MM.1S (cell line): ENCODE measurements around the gene AUH.

ENCODE experiments used
- DNase-seq: peaks from one replicate; pipeline ENCODE4 v3.0.0-alpha.2; 2015
- H2AFZ ChIP-seq: fragments of 300-600 bp; sonication (generic); 2 replicates; pipeline ENCODE4 v1.6.0; 2016; ENCODE audit warnings: antibody characterized with exemption, low read length
- H3F3A ChIP-seq: fragments of 300-600 bp; sonication (generic); 2 replicates; pipeline ENCODE4 v1.6.1; 2016; ENCODE audit warnings: mild to moderate bottlenecking, antibody characterized with exemption, low read length, moderate library complexity, mixed read lengths; ENCODE audit not compliant: insufficient read depth
- H3K27ac ChIP-seq: fragments of 300-600 bp; sonication (generic); 2 replicates; pipeline ENCODE4 v1.5.1; 2016; ENCODE audit warnings: mild to moderate bottlenecking, low read length
- H3K27me3 ChIP-seq: fragments of 300-600 bp; sonication (generic); replicated peaks from 2 replicates; pipeline ENCODE4 v1.6.0; 2016; ENCODE audit warnings: low read length; ENCODE audit not compliant: insufficient read depth
- H3K36me3 ChIP-seq: fragments of 300-600 bp; sonication (generic); replicated peaks from 2 replicates; pipeline ENCODE4 v1.6.1; 2016; ENCODE audit warnings: mild to moderate bottlenecking, low read length, mixed read lengths; ENCODE audit not compliant: insufficient read depth
- H3K4me1 ChIP-seq: fragments of 300-600 bp; sonication (generic); 2 replicates; pipeline ENCODE4 v1.6.1; 2016; ENCODE audit warnings: low read length, mixed read lengths
- H3K4me2 ChIP-seq: fragments of 300-600 bp; sonication (generic); 2 replicates; pipeline ENCODE4 v1.6.0; 2016; ENCODE audit warnings: low read depth, low read length
- H3K4me3 ChIP-seq: fragments of 300-600 bp; sonication (generic); 2 replicates; pipeline ENCODE4 v1.5.1; 2016; ENCODE audit warnings: low read length, mixed read lengths
- H3K79me2 ChIP-seq: fragments of 300-600 bp; sonication (generic); 2 replicates; pipeline ENCODE4 v1.6.1; 2016; ENCODE audit warnings: mixed run types, low read length, mixed read lengths
- H3K9ac ChIP-seq: fragments of 300-600 bp; sonication (generic); 2 replicates; pipeline ENCODE4 v1.6.1; 2016; ENCODE audit warnings: low read length, mixed read lengths
- H3K9me2 ChIP-seq: fragments of 300-600 bp; sonication (generic); replicated peaks from 2 replicates; pipeline ENCODE4 v1.6.1; 2016; ENCODE audit warnings: mild to moderate bottlenecking, low read length, mixed read lengths; ENCODE audit not compliant: insufficient read depth
- H3K9me3 ChIP-seq: fragments of 300-600 bp; sonication (generic); replicated peaks from 2 replicates; pipeline ENCODE4 v1.6.1; 2016; ENCODE audit warnings: mild to moderate bottlenecking, low read length, mixed read lengths; ENCODE audit not compliant: insufficient read depth
- H4K20me1 ChIP-seq: fragments of 300-600 bp; sonication (generic); 2 replicates; pipeline ENCODE4 v1.6.1; 2016; ENCODE audit warnings: mild to moderate bottlenecking, low read length, moderate library complexity, mixed read lengths; ENCODE audit not compliant: insufficient read depth
- CTCF ChIP-seq: fragments of 300-600 bp; sonication (generic); IDR thresholded peaks from 2 replicates; pipeline ENCODE4 v1.5.1; 2016; ENCODE audit warnings: antibody characterized with exemption, low read length, mixed read lengths
- EZH2 ChIP-seq: fragments of 300-600 bp; sonication (generic); optimal IDR thresholded peaks from 2 replicates; pipeline ENCODE3; 2017; ENCODE audit warnings: low read depth, mild to moderate bottlenecking, antibody characterized with exemption, low read length, mixed read lengths
- EZH2phosphoT487 ChIP-seq: fragments of 300-600 bp; sonication (generic); IDR thresholded peaks from 2 replicates; pipeline ENCODE4 v1.6.1; 2018; ENCODE audit warnings: antibody characterized with exemption, low read length

AUH gene

GRCh38 chr9:91176426-91176825 lies 185.3 kb downstream of the AUH start:
- TF ChIP-seq CTCF (no peak), EZH2phosphoT487 (no peak), EZH2 (no peak)
- no peak for DNase-seq
- H3K4me3 ChIP-seq, result no peak overlapping the region
- peaks cover under 1% of the 10 kb centered on the region; the same call in 1 of the 2 replicates for H3K9me3 ChIP-seq
- no peak overlapping the region for H2AFZ ChIP-seq
- peaks cover 22% of the 10 kb centered on the region for H3K4me1 ChIP-seq
- H3K27ac ChIP-seq, result no peak overlapping the region
- H3K9me2 ChIP-seq, result no peaks in the 10 kb centered on the region
- H3K4me2 ChIP-seq, result no peak overlapping the region
- no peaks in the 10 kb centered on the region for H3K27me3 ChIP-seq
- no peaks in the 10 kb centered on the region for H3K79me2 ChIP-seq
- H4K20me1 ChIP-seq, result no peaks in the 10 kb centered on the region
- no peak overlapping the region for H3K9ac ChIP-seq
- peaks cover 9% of the 10 kb centered on the region for H3F3A ChIP-seq
- no peaks in the 10 kb centered on the region for H3K36me3 ChIP-seq

- peak; percentile 76 for DNase-seq
- peaks cover 22% of the 10 kb centered on the region for H3K4me1 ChIP-seq
- H2AFZ ChIP-seq, result no peak overlapping the region
- H3K36me3 ChIP-seq, result no peaks in the 10 kb centered on the region
- no peaks in the 10 kb centered on the region for H3K27me3 ChIP-seq
- H3K9me2 ChIP-seq, result no peaks in the 10 kb centered on the region
- no peaks in the 10 kb centered on the region for H3K79me2 ChIP-seq
- peaks cover 5% of the 10 kb centered on the region; the same call in 1 of the 2 replicates for H3K9me3 ChIP-seq
- no peaks in the 10 kb centered on the region for H4K20me1 ChIP-seq
- H3K4me2 ChIP-seq, result peak overlapping the region; percentile 52
- H3K9ac ChIP-seq, result peak overlapping the region; percentile 61
- H3K27ac ChIP-seq, result peak overlapping the region; percentile 84
- peaks cover 9% of the 10 kb centered on the region for H3F3A ChIP-seq
- no peak for TF ChIP-seq EZH2
- no peak for TF ChIP-seq CTCF
- no peak for TF ChIP-seq EZH2phosphoT487
- H3K4me3 ChIP-seq, result peak overlapping the region; percentile 21; the same call in 1 of the 2 replicates
Measured at GRCh38 chr9:91174772-91175171, 186.9 kb downstream of the AUH start.

GRCh38 chr9:91172329-91172728 lies 189.4 kb downstream of the AUH start:
- Histone ChIP-seq H3K9me2 (no peaks in the 10 kb centered on the region), H3K4me1 (peaks cover 22% of the 10 kb centered on the region), H3K4me2 (no peak overlapping the region), H3K9me3 (peaks cover 5% of the 10 kb centered on the region; the same call in 1 of the 2 replicates), H3F3A (peaks cover 9% of the 10 kb centered on the region), H2AFZ (no peak overlapping the region), H3K9ac (no peak overlapping the region), H3K27ac (no peak overlapping the region), H3K36me3 (no peaks in the 10 kb centered on the region), H3K79me2 (no peaks in the 10 kb centered on the region), H3K4me3 (no peak overlapping the region), H3K27me3 (no peaks in the 10 kb centered on the region), H4K20me1 (no peaks in the 10 kb centered on the region)
- TF ChIP-seq EZH2 (no peak), EZH2phosphoT487 (no peak), CTCF (no peak)
- no peak for DNase-seq
